Measurements from ENCODE around the gene CD7. TPM values are rescaled to one million over a fixed set of nuclear protein-coding genes. Genes with fewer than 3 reads are reported as not detected.

The CD7 gene
- total RNA-seq, 2 experiments from 2014 or later = not detected

- Histone ChIP-seq H4K20me1 (ENCODE audit: insufficient read depth, low read length) (no peaks in the 10 kb centered on the region), H2AFZ (ENCODE audit: low read length) (no peak overlapping the region), H3K36me3 (ENCODE audit: insufficient read depth, low read length) (no peaks in the 10 kb centered on the region), H3K27ac (ENCODE audit: low read depth, low read length, poor library complexity, severe bottlenecking) (no peak overlapping the region), H3K9me2 (ENCODE audit: insufficient read depth, low read length) (no peaks in the 10 kb centered on the region), H3K79me2 (ENCODE audit: insufficient read depth, low read depth, low read length) (no peaks in the 10 kb centered on the region), H3K4me2 (ENCODE audit: low read length) (no peak overlapping the region), H3K4me1 (ENCODE audit: insufficient read depth, low read length, poor library complexity, severe bottlenecking) (peaks cover 6% of the 10 kb centered on the region), H3K9me3 (ENCODE audit: low read length) (no peaks in the 10 kb centered on the region), H3K4me3 (ENCODE audit: low read depth, low read length, poor library complexity, severe bottlenecking) (no peak overlapping the region)
- ChIA-PET CTCF (ENCODE audit: unreplicated experiment) (no interaction called here), POLR2A (no interaction called here)
- TF ChIP-seq, protein P1, sequence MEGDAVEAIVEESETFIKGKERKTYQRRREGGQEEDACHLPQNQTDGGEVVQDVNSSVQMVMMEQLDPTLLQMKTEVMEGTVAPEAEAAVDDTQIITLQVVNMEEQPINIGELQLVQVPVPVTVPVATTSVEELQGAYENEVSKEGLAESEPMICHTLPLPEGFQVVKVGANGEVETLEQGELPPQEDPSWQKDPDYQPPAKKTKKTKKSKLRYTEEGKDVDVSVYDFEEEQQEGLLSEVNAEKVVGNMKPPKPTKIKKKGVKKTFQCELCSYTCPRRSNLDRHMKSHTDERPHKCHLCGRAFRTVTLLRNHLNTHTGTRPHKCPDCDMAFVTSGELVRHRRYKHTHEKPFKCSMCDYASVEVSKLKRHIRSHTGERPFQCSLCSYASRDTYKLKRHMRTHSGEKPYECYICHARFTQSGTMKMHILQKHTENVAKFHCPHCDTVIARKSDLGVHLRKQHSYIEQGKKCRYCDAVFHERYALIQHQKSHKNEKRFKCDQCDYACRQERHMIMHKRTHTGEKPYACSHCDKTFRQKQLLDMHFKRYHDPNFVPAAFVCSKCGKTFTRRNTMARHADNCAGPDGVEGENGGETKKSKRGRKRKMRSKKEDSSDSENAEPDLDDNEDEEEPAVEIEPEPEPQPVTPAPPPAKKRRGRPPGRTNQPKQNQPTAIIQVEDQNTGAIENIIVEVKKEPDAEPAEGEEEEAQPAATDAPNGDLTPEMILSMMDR (conservative IDR thresholded peaks at IDR 0.05; ENCODE audit: low read length) = no peak
- no peak for TF ChIP-seq EZH2phosphoT487 (IDR thresholded peaks at IDR 0.05; ENCODE audit: borderline replicate concordance, low read depth, low read length)
- DNase-seq (ENCODE audit: low spot score) = no peak
- no TSS peak for BruUV-seq (replicated peaks)
- intact Hi-C loops (cut with micrococcal nuclease; ENCODE audit: unreplicated experiment) = no loop called here
These were observed 34.9 kb downstream of the CD7 start for GRCh38 chr17:82282239-82283207.

- H3K79me2 ChIP-seq (ENCODE audit: insufficient read depth, low read depth, low read length) = no peaks in the 10 kb centered on the region
- H2AFZ ChIP-seq (ENCODE audit: low read length) = no peak overlapping the region
- no peak overlapping the region for H3K4me2 ChIP-seq (ENCODE audit: low read length)
- ChIA-PET POLR2A (no interaction called here), CTCF (ENCODE audit: unreplicated experiment) (no interaction called here)
- H3K36me3 ChIP-seq (ENCODE audit: insufficient read depth, low read length) = no peaks in the 10 kb centered on the region
- H3K9me2 ChIP-seq (ENCODE audit: insufficient read depth, low read length) = no peaks in the 10 kb centered on the region
- intact Hi-C loops (cut with micrococcal nuclease; ENCODE audit: unreplicated experiment) = no loop called here
- no peaks in the 10 kb centered on the region for H4K20me1 ChIP-seq (ENCODE audit: insufficient read depth, low read length)
- no peak overlapping the region for H3K27ac ChIP-seq (ENCODE audit: low read depth, low read length, poor library complexity, severe bottlenecking)
- no peak for DNase-seq (ENCODE audit: low spot score)
- BruUV-seq (replicated peaks) = no TSS peak
- H3K4me3 ChIP-seq (ENCODE audit: low read depth, low read length, poor library complexity, severe bottlenecking) = no peak overlapping the region
- no peak for TF ChIP-seq EZH2phosphoT487 (IDR thresholded peaks at IDR 0.05; ENCODE audit: borderline replicate concordance, low read depth, low read length)
- TF ChIP-seq, protein P1 (conservative IDR thresholded peaks at IDR 0.05; ENCODE audit: low read length) = no peak
- no peaks in the 10 kb centered on the region for H3K4me1 ChIP-seq (ENCODE audit: insufficient read depth, low read length, poor library complexity, severe bottlenecking)
- no peaks in the 10 kb centered on the region for H3K9me3 ChIP-seq (ENCODE audit: low read length)
These were observed 35.7 kb downstream of the CD7 start for GRCh38 chr17:82281502-82282238.

Measured in OCI-LY7 (cell line).